Adrenal gland (tissue), 5 donors: Measurements from ENCODE around the gene LAPTM5.

ENCODE experiments used
- CTCF ChIP-seq, 6 experiments: fragments of 450-650 bp in 4 of 6; fragments of 200-600 bp in 2 of 6; sonication (generic) in 1 of 6; IDR thresholded peaks; 1 replicate in 5 of 6; 2 replicates in 1 of 6; pipeline versions ENCODE4 v1.5.1 to v1.8.0; 2016 to 2021; ENCODE audit warnings: antibody characterized with exemption in 6 of 6, mild to moderate bottlenecking in 2 of 6, moderate library complexity in 1 of 6
- POLR2A ChIP-seq, 2 donors: fragments of 450-650 bp; IDR thresholded peaks; one replicate each; pipeline ENCODE4 v1.6.1; 2017; ENCODE audit warnings: antibody characterized with exemption in 2 of 2, mild to moderate bottlenecking in 2 of 2, moderate library complexity in 1 of 2
- donor health status: DM: no; HTN: no; CAD: no.

GRCh38 chr1:30684881-30685795, 72.4 kb downstream of the LAPTM5 start:
- TF ChIP-seq CTCF (IDR thresholded peaks at IDR 0.05) (no peak), POLR2A (IDR thresholded peaks at IDR 0.05) (no peak)
